ENCODE measurements around the gene MED23. TPM values are rescaled to one million over a fixed set of nuclear protein-coding genes. Genes with fewer than 3 reads are reported as not detected.

The MED23 gene
- total RNA-seq, 1 donor from 2014 or later, result 71.3 TPM

Small RNA genes within 50 kb of the gene (small RNA-seq; reads per million reads assigned to genes)
- gene RNU4-18P, result not detected

Other genes with a start within 250 kb of the MED23 start
- gene ARG1, start 55.0 kb downstream of the MED23 start, total RNA-seq, result 0.94 TPM
- gene ENPP3, start 9.1 kb upstream of the MED23 start, total RNA-seq, result 0.47 TPM
- gene OR2A4, start 73.2 kb upstream of the MED23 start, total RNA-seq, result not detected
- gene CTAGE9, start 82.8 kb upstream of the MED23 start, total RNA-seq, result not detected
- 0.47 TPM for gene ENPP1, start 179.8 kb upstream of the MED23 start, total RNA-seq